ENCODE results near the gene ARF5.
A peak's percentile ranks its signal among the peaks of the same experiment; 100 is the strongest.
"Not testable (repeated sequence)": the region's sequence is repeated elsewhere in the genome, so short reads cannot be mapped to it uniquely, and the experiment has no call there.

Gene ARF5

DNA sequence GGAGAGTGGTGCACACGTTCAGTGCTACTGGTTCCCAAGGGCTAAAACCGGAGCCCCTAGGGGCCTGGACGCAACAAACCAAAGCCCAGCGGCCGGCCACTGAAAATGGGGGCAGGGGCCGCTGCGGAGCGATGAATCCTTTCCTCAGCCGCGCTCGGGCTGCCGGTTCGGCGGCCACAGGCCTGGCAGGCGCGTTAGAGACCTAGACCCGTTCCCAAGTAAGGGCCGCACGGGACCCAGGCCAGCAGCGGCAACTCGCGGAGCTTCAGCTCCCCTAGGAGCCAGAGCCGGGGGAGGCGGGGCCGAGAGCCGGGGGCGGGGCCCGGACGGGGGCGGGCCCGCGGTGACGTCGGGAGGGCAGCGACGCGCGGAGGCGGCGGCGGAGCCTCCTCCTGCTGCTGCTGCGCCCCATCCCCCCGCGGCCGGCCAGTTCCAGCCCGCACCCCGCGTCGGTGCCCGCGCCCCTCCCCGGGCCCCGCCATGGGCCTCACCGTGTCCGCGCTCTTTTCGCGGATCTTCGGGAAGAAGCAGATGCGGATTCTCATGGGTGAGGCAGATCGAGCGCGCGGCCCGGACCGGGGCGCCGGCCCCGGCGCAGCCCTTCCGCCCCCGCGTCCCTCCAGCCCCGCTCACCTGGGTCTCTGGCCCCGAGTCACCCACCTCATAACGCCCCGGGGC is at the start of gene ARF5:
ARF5 (plus strand) TSS at position 393 of the 678 bp plus-strand sequence; CDS start at position 481, 88 bp downstream.
- DNase-seq = peak; percentile 80

- DNase-seq = no peak
Measured at GRCh38 chr7:127539116-127539515, 49.1 kb upstream of the ARF5 start.

- DNase-seq = not testable (repeated sequence)
Measured at GRCh38 chr7:127540461-127540860, 47.8 kb upstream of the ARF5 start.

DNA sequence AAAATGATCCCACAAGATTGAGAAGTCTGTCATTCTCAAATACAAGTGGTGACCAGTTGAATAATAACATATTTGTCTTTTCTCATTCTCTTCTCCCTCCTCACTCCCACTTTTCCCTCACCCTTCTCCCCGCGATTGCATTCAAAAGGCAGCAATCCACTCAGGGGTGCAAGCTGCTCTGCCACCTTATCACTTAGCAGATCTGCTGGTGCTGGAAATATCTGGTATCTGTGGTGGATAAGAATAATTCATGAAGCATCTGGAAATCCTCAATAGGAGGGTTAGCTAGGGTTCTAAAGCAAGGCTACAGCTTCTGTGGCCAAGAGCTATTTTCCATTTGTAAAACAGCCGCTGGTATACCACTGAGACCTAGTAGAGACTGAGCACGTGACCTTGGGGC is 46.7 kb upstream of the ARF5 start:
- no peak for DNase-seq

GRCh38 chr7:127546313-127546712 is 41.9 kb upstream of the ARF5 start:
- no peak for DNase-seq

- no peak for DNase-seq
Measured at GRCh38 chr7:127550247-127550646, 38.0 kb upstream of the ARF5 start.

DNA sequence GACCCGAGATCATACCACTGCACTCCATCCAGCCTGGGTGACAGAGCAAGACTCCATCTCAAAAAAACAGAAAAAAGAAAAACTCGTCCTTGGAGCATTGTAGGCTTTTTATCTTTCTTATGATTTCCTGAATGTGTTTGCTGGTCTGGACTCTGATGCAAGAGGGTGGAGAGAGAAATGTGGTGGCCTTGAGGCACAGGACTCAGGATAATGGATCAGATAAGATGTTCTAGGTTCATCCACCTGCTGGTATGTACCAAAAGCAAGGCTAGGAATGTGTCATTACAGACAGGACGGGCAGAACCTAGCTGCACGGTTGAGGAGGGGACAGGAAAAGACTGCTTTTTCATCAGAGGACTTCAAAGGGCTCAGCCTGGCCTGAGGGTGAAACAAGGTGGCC is 36.3 kb upstream of the ARF5 start:
- no peak for DNase-seq

GRCh38 chr7:127556404-127556803 is 31.8 kb upstream of the ARF5 start:
- no peak for DNase-seq

GRCh38 chr7:127557803-127558202 is 30.4 kb upstream of the ARF5 start:
- no peak for DNase-seq

- no peak for DNase-seq
Measured at GRCh38 chr7:127566242-127566641, 22.0 kb upstream of the ARF5 start.

DNA sequence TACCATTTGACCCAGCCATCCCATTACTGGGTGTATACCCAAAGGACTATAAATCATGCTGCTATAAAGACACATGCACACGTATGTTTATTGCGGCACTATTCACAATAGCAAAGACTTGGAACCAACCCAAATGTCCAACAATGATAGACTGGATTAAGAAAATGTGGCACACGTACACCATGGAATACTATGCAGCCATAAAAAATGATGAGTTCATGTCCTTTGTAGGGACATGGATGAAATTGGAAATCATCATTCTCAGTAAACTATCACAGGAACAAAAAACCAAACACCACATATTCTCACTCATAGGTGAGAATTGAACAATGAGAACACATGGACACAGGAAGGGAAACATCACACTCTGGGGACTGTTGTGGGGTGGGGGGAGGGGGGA is 20.2 kb upstream of the ARF5 start:
- DNase-seq = not testable (repeated sequence)

DNA sequence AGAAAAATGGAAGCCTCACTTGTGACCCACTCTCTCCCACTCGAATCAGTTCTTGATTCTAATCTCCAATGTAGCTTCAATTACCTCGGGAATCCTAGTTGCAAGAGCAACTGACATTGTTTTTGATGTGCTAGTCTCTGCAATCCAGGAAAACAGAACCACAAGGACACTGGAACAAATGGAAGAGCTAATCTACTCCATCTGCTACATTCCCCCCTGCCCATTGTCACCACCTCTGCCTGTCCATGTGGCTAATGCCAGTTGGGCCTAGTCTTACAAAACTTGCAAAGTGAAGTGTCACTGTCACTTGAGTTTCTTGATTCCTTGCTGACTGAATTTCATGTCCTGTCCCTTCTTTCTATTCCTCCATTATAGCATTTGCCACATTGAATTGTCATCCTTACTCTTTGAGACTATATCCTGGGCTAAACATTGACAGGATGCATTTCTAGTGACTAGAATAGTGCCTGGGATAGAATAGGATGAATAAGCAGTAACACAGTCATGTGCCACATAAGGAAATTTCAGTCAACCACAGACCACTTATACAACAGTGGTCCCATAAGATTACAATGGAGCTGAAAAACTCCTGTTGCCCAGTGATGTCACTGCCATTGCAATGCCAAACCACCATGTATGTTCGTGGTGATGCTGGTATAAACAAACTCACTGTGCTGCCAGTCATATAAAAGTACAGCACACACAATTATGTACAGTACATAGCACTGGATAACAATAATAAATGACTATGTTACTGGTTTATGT is 16.3 kb upstream of the ARF5 start:
- no peak for DNase-seq

DNA sequence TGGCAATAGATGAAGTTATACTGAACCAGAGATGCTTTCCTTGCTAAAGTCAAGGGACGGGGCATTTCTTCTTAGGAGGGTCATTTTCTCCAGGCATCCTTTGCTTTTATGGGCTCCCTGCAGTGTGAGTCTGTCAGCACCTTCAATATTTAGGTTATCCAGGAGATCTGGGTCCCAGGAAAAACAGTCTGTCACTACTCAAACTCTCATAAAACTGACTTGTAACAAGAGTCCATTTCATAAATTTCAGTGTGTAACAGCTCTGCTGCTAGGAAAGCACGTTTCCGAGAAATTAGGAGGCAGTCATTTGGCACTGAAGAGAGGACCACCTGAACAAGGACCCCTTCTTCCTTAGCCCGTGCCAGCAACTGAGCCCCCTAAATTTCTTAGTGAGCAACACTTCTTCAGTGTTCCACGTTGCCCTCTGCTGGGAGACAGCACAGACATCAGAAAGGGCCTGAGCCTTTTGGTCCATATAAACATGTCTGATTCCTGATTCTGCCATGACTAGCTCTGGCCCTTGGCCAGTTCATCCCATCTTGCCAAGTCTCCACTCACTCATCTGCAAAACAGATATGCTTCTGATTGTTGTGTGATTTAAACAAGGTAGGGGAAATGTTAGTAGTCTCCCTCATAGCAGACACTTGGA is 10.1 kb upstream of the ARF5 start:
- DNase-seq = no peak

- no peak for DNase-seq
Measured at GRCh38 chr7:127578711-127579275, 9.4 kb upstream of the ARF5 start.

- no peak for DNase-seq
Measured at GRCh38 chr7:127580612-127581011, 7.6 kb upstream of the ARF5 start.

GRCh38 chr7:127581716-127582115 is 6.5 kb upstream of the ARF5 start:
- no peak for DNase-seq

DNA sequence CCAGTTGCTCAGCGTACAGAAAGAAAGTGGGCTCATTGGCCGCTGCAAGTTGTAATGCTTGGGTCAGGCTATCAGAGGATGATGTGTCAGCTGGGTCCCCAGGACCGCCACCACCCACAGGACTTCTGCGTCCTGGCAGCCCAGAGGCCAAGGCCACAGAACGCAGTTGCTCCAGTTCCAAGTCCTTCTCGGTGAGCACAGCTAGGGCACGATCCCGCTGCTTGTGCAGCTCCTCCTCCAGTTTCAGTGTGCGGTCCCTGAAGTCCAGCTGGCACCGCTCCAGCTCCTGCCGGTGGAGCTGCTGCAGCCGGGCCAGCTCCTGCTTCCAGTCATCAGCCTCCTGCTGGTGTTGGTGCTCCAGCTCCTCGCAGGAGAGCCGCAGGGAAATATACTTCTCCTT is 5.8 kb upstream of the ARF5 start:
- no peak for DNase-seq

- no peak for DNase-seq
Measured at GRCh38 chr7:127584648-127585043, 3.6 kb upstream of the ARF5 start.

GRCh38 chr7:127585044-127585953 is 2.9 kb upstream of the ARF5 start, which contains the start of gene GCC1:
Gene GCC1 (minus strand): TSS chr7:127585596. CDS start chr7:127585182, 414 bp downstream.
- DNase-seq = peak; percentile 78

- no peak for DNase-seq
Measured at GRCh38 chr7:127586346-127586745, 1.9 kb upstream of the ARF5 start.

DNA sequence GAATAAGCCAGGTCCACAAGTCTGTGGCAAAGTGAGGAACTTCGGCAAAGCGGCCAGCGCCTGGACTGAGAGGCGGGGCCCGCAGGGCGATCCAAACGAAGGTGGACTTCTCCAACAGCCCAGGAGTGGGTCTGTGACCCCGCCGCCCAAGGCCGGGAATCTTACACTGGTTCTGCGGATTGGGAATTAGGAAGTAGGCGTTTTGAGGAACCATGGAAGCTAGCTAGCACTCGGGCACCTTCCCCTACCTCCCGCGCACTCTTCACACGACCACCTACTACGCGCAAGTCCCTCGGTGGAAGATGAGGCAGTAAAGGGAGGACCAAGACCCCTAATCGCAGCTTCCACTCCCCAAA is 570 bp upstream of the ARF5 start:
- no peak for DNase-seq

- DNase-seq = peak; percentile 73
Measured at GRCh38 chr7:127588697-127589482, 679 bp downstream of the ARF5 start.

Data from NCI-H2227 treated with DMSO at 0.1 percent for 48 hours (cell line).